MM.1S (cell line): Measurements from ENCODE around the gene CHCHD4.

Experiments
- DNase-seq: peaks from one replicate; pipeline ENCODE4 v3.0.0-alpha.2; 2015
- H2AFZ ChIP-seq: fragments of 300-600 bp; sonication (generic); 2 replicates; pipeline ENCODE4 v1.6.0; 2016; ENCODE audit warnings: antibody characterized with exemption, low read length
- H3F3A ChIP-seq: fragments of 300-600 bp; sonication (generic); 2 replicates; pipeline ENCODE4 v1.6.1; 2016; ENCODE audit warnings: mild to moderate bottlenecking, antibody characterized with exemption, low read length, moderate library complexity, mixed read lengths; ENCODE audit not compliant: insufficient read depth
- H3K27ac ChIP-seq: fragments of 300-600 bp; sonication (generic); 2 replicates; pipeline ENCODE4 v1.5.1; 2016; ENCODE audit warnings: mild to moderate bottlenecking, low read length
- H3K27me3 ChIP-seq: fragments of 300-600 bp; sonication (generic); replicated peaks from 2 replicates; pipeline ENCODE4 v1.6.0; 2016; ENCODE audit warnings: low read length; ENCODE audit not compliant: insufficient read depth
- H3K36me3 ChIP-seq: fragments of 300-600 bp; sonication (generic); replicated peaks from 2 replicates; pipeline ENCODE4 v1.6.1; 2016; ENCODE audit warnings: mild to moderate bottlenecking, low read length, mixed read lengths; ENCODE audit not compliant: insufficient read depth
- H3K4me1 ChIP-seq: fragments of 300-600 bp; sonication (generic); 2 replicates; pipeline ENCODE4 v1.6.1; 2016; ENCODE audit warnings: low read length, mixed read lengths
- H3K4me2 ChIP-seq: fragments of 300-600 bp; sonication (generic); 2 replicates; pipeline ENCODE4 v1.6.0; 2016; ENCODE audit warnings: low read depth, low read length
- H3K4me3 ChIP-seq: fragments of 300-600 bp; sonication (generic); 2 replicates; pipeline ENCODE4 v1.5.1; 2016; ENCODE audit warnings: low read length, mixed read lengths
- H3K79me2 ChIP-seq: fragments of 300-600 bp; sonication (generic); 2 replicates; pipeline ENCODE4 v1.6.1; 2016; ENCODE audit warnings: mixed run types, low read length, mixed read lengths
- H3K9ac ChIP-seq: fragments of 300-600 bp; sonication (generic); 2 replicates; pipeline ENCODE4 v1.6.1; 2016; ENCODE audit warnings: low read length, mixed read lengths
- H3K9me2 ChIP-seq: fragments of 300-600 bp; sonication (generic); replicated peaks from 2 replicates; pipeline ENCODE4 v1.6.1; 2016; ENCODE audit warnings: mild to moderate bottlenecking, low read length, mixed read lengths; ENCODE audit not compliant: insufficient read depth
- H3K9me3 ChIP-seq: fragments of 300-600 bp; sonication (generic); replicated peaks from 2 replicates; pipeline ENCODE4 v1.6.1; 2016; ENCODE audit warnings: mild to moderate bottlenecking, low read length, mixed read lengths; ENCODE audit not compliant: insufficient read depth
- H4K20me1 ChIP-seq: fragments of 300-600 bp; sonication (generic); 2 replicates; pipeline ENCODE4 v1.6.1; 2016; ENCODE audit warnings: mild to moderate bottlenecking, low read length, moderate library complexity, mixed read lengths; ENCODE audit not compliant: insufficient read depth
- CTCF ChIP-seq: fragments of 300-600 bp; sonication (generic); IDR thresholded peaks from 2 replicates; pipeline ENCODE4 v1.5.1; 2016; ENCODE audit warnings: antibody characterized with exemption, low read length, mixed read lengths
- EZH2 ChIP-seq: fragments of 300-600 bp; sonication (generic); optimal IDR thresholded peaks from 2 replicates; pipeline ENCODE3; 2017; ENCODE audit warnings: low read depth, mild to moderate bottlenecking, antibody characterized with exemption, low read length, mixed read lengths
- EZH2phosphoT487 ChIP-seq: fragments of 300-600 bp; sonication (generic); IDR thresholded peaks from 2 replicates; pipeline ENCODE4 v1.6.1; 2018; ENCODE audit warnings: antibody characterized with exemption, low read length

The CHCHD4 gene

GRCh38 chr3:14118400-14119381 is 6.0 kb downstream of the CHCHD4 start:
- peaks cover 56% of the 10 kb centered on the region for H3K4me1 ChIP-seq
- no peak for DNase-seq
- no peaks in the 10 kb centered on the region for H3K27me3 ChIP-seq
- H3K9me2 ChIP-seq = no peaks in the 10 kb centered on the region
- peaks cover 37% of the 10 kb centered on the region for H3F3A ChIP-seq
- H2AFZ ChIP-seq = no peak overlapping the region
- H3K4me3 ChIP-seq = no peak overlapping the region
- no peaks in the 10 kb centered on the region for H4K20me1 ChIP-seq
- peaks cover 65% of the 10 kb centered on the region for H3K79me2 ChIP-seq
- H3K9me3 ChIP-seq = no peaks in the 10 kb centered on the region
- TF ChIP-seq EZH2phosphoT487 = no peak
- TF ChIP-seq EZH2 = no peak
- TF ChIP-seq CTCF = no peak
- no peak overlapping the region for H3K4me2 ChIP-seq
- H3K36me3 ChIP-seq = peaks cover 21% of the 10 kb centered on the region
- H3K9ac ChIP-seq = 0 out of 2 replicates have a peak overlapping the region, but pooled peaks have one; percentile 0
- no peak overlapping the region; the same call in 1 of the 2 replicates for H3K27ac ChIP-seq

GRCh38 chr3:14117468-14118399 is 6.9 kb downstream of the CHCHD4 start:
- H3K4me2 ChIP-seq = no peak overlapping the region

More at GRCh38 chr3:14117468-14118399, 6.9 kb downstream of the CHCHD4 start:
- Histone ChIP-seq H4K20me1 (no peaks in the 10 kb centered on the region), H2AFZ (no peak overlapping the region), H3K4me3 (no peak overlapping the region), H3K27me3 (no peaks in the 10 kb centered on the region), H3K79me2 (peaks cover 58% of the 10 kb centered on the region), H3K27ac (no peak overlapping the region), H3K4me1 (peaks cover 46% of the 10 kb centered on the region), H3K9me3 (no peaks in the 10 kb centered on the region), H3K9ac (no peak overlapping the region), H3K9me2 (no peaks in the 10 kb centered on the region), H3K36me3 (peaks cover 27% of the 10 kb centered on the region), H3F3A (peaks cover 27% of the 10 kb centered on the region)
- TF ChIP-seq EZH2phosphoT487 = no peak
- TF ChIP-seq CTCF = no peak
- no peak for TF ChIP-seq EZH2
- no peak for DNase-seq
